WTC11 (cell line): ENCODE results near the gene BLOC1S5. TPM values are rescaled to one million over a fixed set of nuclear protein-coding genes. Genes with fewer than 3 reads are reported as not detected.

Source experiments
- ATAC-seq: fragments of 200-7000 bp; cut with Tn5 transposase; 2 replicates; pipeline ENCODE4 v1.10.0; 2021; ENCODE audit warnings: mild to moderate bottlenecking, moderate library complexity
- CTCF ChIA-PET: fragments of 300-600 bp; sonication (Branson Sonifier 250); formaldehyde crosslinking; loops from one replicate; lab custom pipeline; 2021; ENCODE audit warnings: antibody characterized with exemption; lab: Charles Lee
- POLR2A ChIA-PET: fragments of 350-600 bp; sonication (Branson Sonifier 250); formaldehyde crosslinking; loops from one replicate; lab custom pipeline; 2021; ENCODE audit warnings: antibody characterized with exemption; lab: Charles Lee
- DNase-seq: peaks from one replicate; pipeline ENCODE4 v3.0.0; 2021; ENCODE audit warnings: low spot score
- H3K27ac Mint-ChIP-seq: 2 replicates; pipeline ENCODE4 v1.8.0; 2021; ENCODE audit warnings: mixed read lengths
- H3K27me3 Mint-ChIP-seq: 2 replicates; pipeline ENCODE4 v1.8.0; 2021; ENCODE audit warnings: low read depth, mild to moderate bottlenecking, moderate library complexity, mixed read lengths
- H3K36me3 Mint-ChIP-seq: 2 replicates; pipeline ENCODE4 v1.8.0; 2021; ENCODE audit warnings: mixed read lengths
- H3K4me1 Mint-ChIP-seq: 2 replicates; pipeline ENCODE4 v1.8.0; 2022; ENCODE audit warnings: mixed read lengths
- H3K4me3 Mint-ChIP-seq: 2 replicates; pipeline ENCODE4 v1.8.0; 2021; ENCODE audit warnings: mild to moderate bottlenecking, moderate library complexity, mixed read lengths
- H3K9me3 Mint-ChIP-seq: 2 replicates; pipeline ENCODE4 v1.8.0; 2021; ENCODE audit warnings: mixed read lengths
- AFF4 ChIP-seq: sonication (generic); formaldehyde crosslinking; IDR thresholded peaks from 2 replicates; pipeline ENCODE4 v1.8.1; 2023; ENCODE audit warnings: mild to moderate bottlenecking, missing genetic modification reagents, borderline replicate concordance
- ELF4 ChIP-seq: sonication (generic); formaldehyde crosslinking; IDR thresholded peaks from 2 replicates; pipeline ENCODE4 v1.8.1; 2022; ENCODE audit warnings: low read depth, mild to moderate bottlenecking, moderate library complexity, missing genetic modification reagents
- FOXK1 ChIP-seq: sonication (generic); formaldehyde crosslinking; IDR thresholded peaks from 2 replicates; pipeline ENCODE4 v1.8.0; 2022; ENCODE audit warnings: mild to moderate bottlenecking, moderate library complexity, missing genetic modification reagents
- GRHL2 ChIP-seq: fragments of 250-450 bp; sonication (Bioruptor Pico); IDR thresholded peaks from 2 replicates; pipeline ENCODE4 v1.8.0; 2022; ENCODE audit warnings: mild to moderate bottlenecking, moderate library complexity; ENCODE audit not compliant: insufficient replicate concordance, severe bottlenecking
- IRF1 ChIP-seq: sonication (generic); formaldehyde crosslinking; IDR thresholded peaks from 2 replicates; pipeline ENCODE4 v1.8.0; 2023; ENCODE audit warnings: missing genetic modification reagents
- JUN ChIP-seq: sonication (generic); formaldehyde crosslinking; IDR thresholded peaks from 2 replicates; pipeline ENCODE4 v1.8.0; 2023; ENCODE audit warnings: mild to moderate bottlenecking, missing genetic modification reagents
- MYBL2 ChIP-seq: sonication (generic); formaldehyde crosslinking; IDR thresholded peaks from 2 replicates; pipeline ENCODE4 v1.8.1; 2023; ENCODE audit warnings: mild to moderate bottlenecking, moderate library complexity, missing genetic modification reagents
- NFE2L1 ChIP-seq: sonication (generic); formaldehyde crosslinking; IDR thresholded peaks from 2 replicates; pipeline ENCODE4 v1.8.1; 2023; ENCODE audit warnings: missing genetic modification reagents
- NR3C1 ChIP-seq: sonication (generic); formaldehyde crosslinking; conservative IDR thresholded peaks from 2 replicates; pipeline ENCODE4 v1.8.1; 2023; ENCODE audit warnings: low read depth, mild to moderate bottlenecking, missing genetic modification reagents
- OVOL2 ChIP-seq: fragments of 250-450 bp; sonication (Bioruptor Pico); IDR thresholded peaks from 2 replicates; pipeline ENCODE4 v1.9.0; 2021; ENCODE audit warnings: mild to moderate bottlenecking, borderline replicate concordance
- PRRX2 ChIP-seq: fragments of 250-450 bp; sonication (Bioruptor Pico); IDR thresholded peaks from 2 replicates; pipeline ENCODE4 v1.8.0; 2021; ENCODE audit warnings: mild to moderate bottlenecking
- RORB ChIP-seq: fragments of 250-450 bp; sonication (Bioruptor Pico); IDR thresholded peaks from 2 replicates; pipeline ENCODE4 v1.9.0; 2021; ENCODE audit warnings: mild to moderate bottlenecking
- SMAD3 ChIP-seq: sonication (generic); formaldehyde crosslinking; IDR thresholded peaks from 2 replicates; pipeline ENCODE4 v1.8.0; 2022; ENCODE audit warnings: missing genetic modification reagents, mild to moderate bottlenecking, borderline replicate concordance
- SOX15 ChIP-seq: fragments of 250-450 bp; sonication (Bioruptor Pico); IDR thresholded peaks from 2 replicates; pipeline ENCODE4 v1.9.0; 2021; ENCODE audit warnings: mild to moderate bottlenecking
- TEAD4 ChIP-seq: sonication (generic); formaldehyde crosslinking; IDR thresholded peaks from 2 replicates; pipeline ENCODE4 v1.8.0; 2022; ENCODE audit warnings: mild to moderate bottlenecking, missing genetic modification reagents
- ZNF263 ChIP-seq: sonication (generic); formaldehyde crosslinking; IDR thresholded peaks from 2 replicates; pipeline ENCODE4 v1.8.1; 2022; ENCODE audit warnings: low read depth, mild to moderate bottlenecking, moderate library complexity, missing genetic modification reagents
- ZNF423 ChIP-seq: fragments of 250-450 bp; sonication (Bioruptor Pico); IDR thresholded peaks from 2 replicates; pipeline ENCODE4 v2.1.2; 2022; ENCODE audit warnings: mild to moderate bottlenecking, moderate library complexity
- total RNA-seq: library from RNA; stranded (reverse); gene quantifications from 3 replicates; pipeline ENCODE4 v1.2.3, GENCODE V29; 2021
- TF ChIP-seq, protein P1 (sequence below): sonication (generic); formaldehyde crosslinking; conservative IDR thresholded peaks from 2 replicates; pipeline ENCODE4 v1.8.1; 2023; ENCODE audit warnings: mild to moderate bottlenecking, low read depth, missing genetic modification reagents, moderate library complexity
- TF ChIP-seq, protein P2 (sequence below): sonication (generic); formaldehyde crosslinking; IDR thresholded peaks from 2 replicates; pipeline ENCODE4 v1.8.0; 2022; ENCODE audit warnings: missing genetic modification reagents
- TF ChIP-seq, protein P3 (sequence below): sonication (generic); formaldehyde crosslinking; IDR thresholded peaks from 2 replicates; pipeline ENCODE4 v1.8.1; 2022; ENCODE audit warnings: missing genetic modification reagents, borderline replicate concordance
- TF ChIP-seq, protein P4 (sequence below): sonication (generic); formaldehyde crosslinking; IDR thresholded peaks from 2 replicates; pipeline ENCODE4 v1.8.1; 2022; ENCODE audit warnings: mild to moderate bottlenecking, moderate library complexity, missing genetic modification reagents

BLOC1S5 gene
- total RNA-seq, 1 experiment from 2014 or later, result 17.9 TPM

- Mint-ChIP-seq H3K9me3 (peaks cover 4% of the 10 kb centered on the region; the same call in 1 of the 2 replicates), H3K27me3 (no peaks in the 10 kb centered on the region), H3K36me3 (peaks cover 12% of the 10 kb centered on the region), H3K4me1 (peaks cover 28% of the 10 kb centered on the region), H3K27ac (peak overlapping the region; percentile 87), H3K4me3 (no peak overlapping the region)
- POLR2A ChIA-PET, result interaction anchor here (0.5 kb wide), 1 partner anchor 521 kb away, joined by 5 read pairs; no protein-coding TSS in a partner anchor
- no peak for ATAC-seq
- no peak for DNase-seq
- TF ChIP-seq, protein P1, sequence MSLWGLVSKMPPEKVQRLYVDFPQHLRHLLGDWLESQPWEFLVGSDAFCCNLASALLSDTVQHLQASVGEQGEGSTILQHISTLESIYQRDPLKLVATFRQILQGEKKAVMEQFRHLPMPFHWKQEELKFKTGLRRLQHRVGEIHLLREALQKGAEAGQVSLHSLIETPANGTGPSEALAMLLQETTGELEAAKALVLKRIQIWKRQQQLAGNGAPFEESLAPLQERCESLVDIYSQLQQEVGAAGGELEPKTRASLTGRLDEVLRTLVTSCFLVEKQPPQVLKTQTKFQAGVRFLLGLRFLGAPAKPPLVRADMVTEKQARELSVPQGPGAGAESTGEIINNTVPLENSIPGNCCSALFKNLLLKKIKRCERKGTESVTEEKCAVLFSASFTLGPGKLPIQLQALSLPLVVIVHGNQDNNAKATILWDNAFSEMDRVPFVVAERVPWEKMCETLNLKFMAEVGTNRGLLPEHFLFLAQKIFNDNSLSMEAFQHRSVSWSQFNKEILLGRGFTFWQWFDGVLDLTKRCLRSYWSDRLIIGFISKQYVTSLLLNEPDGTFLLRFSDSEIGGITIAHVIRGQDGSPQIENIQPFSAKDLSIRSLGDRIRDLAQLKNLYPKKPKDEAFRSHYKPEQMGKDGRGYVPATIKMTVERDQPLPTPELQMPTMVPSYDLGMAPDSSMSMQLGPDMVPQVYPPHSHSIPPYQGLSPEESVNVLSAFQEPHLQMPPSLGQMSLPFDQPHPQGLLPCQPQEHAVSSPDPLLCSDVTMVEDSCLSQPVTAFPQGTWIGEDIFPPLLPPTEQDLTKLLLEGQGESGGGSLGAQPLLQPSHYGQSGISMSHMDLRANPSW (CRISPR knock-in tag), result no peak
- TF ChIP-seq PRRX2 (no peak), NR3C1 (CRISPR knock-in tag) (no peak), ELF4 (CRISPR knock-in tag) (no peak), SMAD3 (CRISPR knock-in tag) (no peak), JUN (CRISPR knock-in tag) (no peak), FOXK1 (CRISPR knock-in tag) (no peak), ZNF423 (no peak), RORB (CRISPR knock-in tag) (no peak), SOX15 (CRISPR knock-in tag) (no peak), NFE2L1 (no peak)
- TF ChIP-seq, protein P2, sequence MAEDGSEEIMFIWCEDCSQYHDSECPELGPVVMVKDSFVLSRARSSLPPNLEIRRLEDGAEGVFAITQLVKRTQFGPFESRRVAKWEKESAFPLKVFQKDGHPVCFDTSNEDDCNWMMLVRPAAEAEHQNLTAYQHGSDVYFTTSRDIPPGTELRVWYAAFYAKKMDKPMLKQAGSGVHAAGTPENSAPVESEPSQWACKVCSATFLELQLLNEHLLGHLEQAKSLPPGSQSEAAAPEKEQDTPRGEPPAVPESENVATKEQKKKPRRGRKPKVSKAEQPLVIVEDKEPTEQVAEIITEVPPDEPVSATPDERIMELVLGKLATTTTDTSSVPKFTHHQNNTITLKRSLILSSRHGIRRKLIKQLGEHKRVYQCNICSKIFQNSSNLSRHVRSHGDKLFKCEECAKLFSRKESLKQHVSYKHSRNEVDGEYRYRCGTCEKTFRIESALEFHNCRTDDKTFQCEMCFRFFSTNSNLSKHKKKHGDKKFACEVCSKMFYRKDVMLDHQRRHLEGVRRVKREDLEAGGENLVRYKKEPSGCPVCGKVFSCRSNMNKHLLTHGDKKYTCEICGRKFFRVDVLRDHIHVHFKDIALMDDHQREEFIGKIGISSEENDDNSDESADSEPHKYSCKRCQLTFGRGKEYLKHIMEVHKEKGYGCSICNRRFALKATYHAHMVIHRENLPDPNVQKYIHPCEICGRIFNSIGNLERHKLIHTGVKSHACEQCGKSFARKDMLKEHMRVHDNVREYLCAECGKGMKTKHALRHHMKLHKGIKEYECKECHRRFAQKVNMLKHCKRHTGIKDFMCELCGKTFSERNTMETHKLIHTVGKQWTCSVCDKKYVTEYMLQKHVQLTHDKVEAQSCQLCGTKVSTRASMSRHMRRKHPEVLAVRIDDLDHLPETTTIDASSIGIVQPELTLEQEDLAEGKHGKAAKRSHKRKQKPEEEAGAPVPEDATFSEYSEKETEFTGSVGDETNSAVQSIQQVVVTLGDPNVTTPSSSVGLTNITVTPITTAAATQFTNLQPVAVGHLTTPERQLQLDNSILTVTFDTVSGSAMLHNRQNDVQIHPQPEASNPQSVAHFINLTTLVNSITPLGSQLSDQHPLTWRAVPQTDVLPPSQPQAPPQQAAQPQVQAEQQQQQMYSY, result no peak
- CTCF ChIA-PET, result interaction anchor here (1.2 to 2.1 kb wide), 2 partner anchors 11 to 24 kb away, joined by 4 to 6 read pairs; no protein-coding TSS in a partner anchor
Observed at GRCh38 chr6:8017705-8018104, 46.5 kb downstream of the BLOC1S5 start.

GRCh38 chr6:8017276-8017701 is 46.9 kb downstream of the BLOC1S5 start:
- POLR2A ChIA-PET, result interaction anchor here (0.5 kb wide), 1 partner anchor 521 kb away, joined by 5 read pairs; no protein-coding TSS in a partner anchor
- Mint-ChIP-seq H3K4me3 (no peak overlapping the region), H3K9me3 (peaks cover 4% of the 10 kb centered on the region; the same call in 1 of the 2 replicates), H3K27me3 (no peaks in the 10 kb centered on the region), H3K36me3 (peaks cover 12% of the 10 kb centered on the region), H3K4me1 (peaks cover 28% of the 10 kb centered on the region), H3K27ac (peak overlapping the region; percentile 87)
- CTCF ChIA-PET, result interaction anchor here (1.2 to 2.1 kb wide), 2 partner anchors 11 to 24 kb away, joined by 4 to 6 read pairs; no protein-coding TSS in a partner anchor
- no peak for DNase-seq
- no peak for ATAC-seq
- TF ChIP-seq, protein P3, sequence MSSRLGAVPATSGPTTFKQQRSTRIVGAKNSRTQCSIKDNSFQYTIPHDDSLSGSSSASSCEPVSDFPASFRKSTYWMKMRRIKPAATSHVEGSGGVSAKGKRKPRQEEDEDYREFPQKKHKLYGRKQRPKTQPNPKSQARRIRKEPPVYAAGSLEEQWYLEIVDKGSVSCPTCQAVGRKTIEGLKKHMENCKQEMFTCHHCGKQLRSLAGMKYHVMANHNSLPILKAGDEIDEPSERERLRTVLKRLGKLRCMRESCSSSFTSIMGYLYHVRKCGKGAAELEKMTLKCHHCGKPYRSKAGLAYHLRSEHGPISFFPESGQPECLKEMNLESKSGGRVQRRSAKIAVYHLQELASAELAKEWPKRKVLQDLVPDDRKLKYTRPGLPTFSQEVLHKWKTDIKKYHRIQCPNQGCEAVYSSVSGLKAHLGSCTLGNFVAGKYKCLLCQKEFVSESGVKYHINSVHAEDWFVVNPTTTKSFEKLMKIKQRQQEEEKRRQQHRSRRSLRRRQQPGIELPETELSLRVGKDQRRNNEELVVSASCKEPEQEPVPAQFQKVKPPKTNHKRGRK (CRISPR knock-in tag), result no peak
- no peak for TF ChIP-seq OVOL2
- TF ChIP-seq ZNF263 (CRISPR knock-in tag), result no peak
- TF ChIP-seq AFF4, result no peak
- no peak for TF ChIP-seq IRF1 (CRISPR knock-in tag)
- TF ChIP-seq TEAD4 (CRISPR knock-in tag), result no peak
- no peak for TF ChIP-seq MYBL2 (CRISPR knock-in tag)
- no peak for TF ChIP-seq GRHL2 (CRISPR knock-in tag)
- TF ChIP-seq, protein P4, sequence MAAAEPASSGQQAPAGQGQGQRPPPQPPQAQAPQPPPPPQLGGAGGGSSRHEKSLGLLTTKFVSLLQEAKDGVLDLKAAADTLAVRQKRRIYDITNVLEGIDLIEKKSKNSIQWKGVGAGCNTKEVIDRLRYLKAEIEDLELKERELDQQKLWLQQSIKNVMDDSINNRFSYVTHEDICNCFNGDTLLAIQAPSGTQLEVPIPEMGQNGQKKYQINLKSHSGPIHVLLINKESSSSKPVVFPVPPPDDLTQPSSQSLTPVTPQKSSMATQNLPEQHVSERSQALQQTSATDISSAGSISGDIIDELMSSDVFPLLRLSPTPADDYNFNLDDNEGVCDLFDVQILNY (CRISPR knock-in tag), result no peak
